Omental fat pad (tissue), 4 donors: ENCODE results near the gene NTSR1. TPM values are rescaled to one million over a fixed set of nuclear protein-coding genes. Genes with fewer than 3 reads are reported as not detected.

Experiments used
- ATAC-seq: fragments of 150-250 bp; one replicate; pipeline ENCODE4 v1.9.1; 2016; ENCODE audit warnings: mild to moderate bottlenecking, moderate library complexity; ENCODE audit not compliant: low FRiP score
- DNase-seq: peaks from one replicate; pipeline ENCODE4 v3.0.0-alpha.2; 2019; ENCODE audit warnings: low spot score
- total RNA-seq, 4 donors: library from RNA; depleted of rRNA; stranded (reverse); fragments of >200 nt; gene quantifications; one replicate each; pipeline ENCODE4 v1.1.0, GENCODE V29; 2016
- TF ChIP-seq, protein P1 (sequence below), 3 donors: fragments of 450-650 bp; IDR thresholded peaks; one replicate each; pipeline ENCODE4 v1.5.1; 2016 to 2017; ENCODE audit warnings: antibody characterized with exemption in 3 of 3, mild to moderate bottlenecking in 3 of 3, moderate library complexity in 2 of 3

NTSR1 gene
- total RNA-seq, 4 donors from 2014 or later, result 0.24 to 0.25 TPM; not detected in 2

DNA sequence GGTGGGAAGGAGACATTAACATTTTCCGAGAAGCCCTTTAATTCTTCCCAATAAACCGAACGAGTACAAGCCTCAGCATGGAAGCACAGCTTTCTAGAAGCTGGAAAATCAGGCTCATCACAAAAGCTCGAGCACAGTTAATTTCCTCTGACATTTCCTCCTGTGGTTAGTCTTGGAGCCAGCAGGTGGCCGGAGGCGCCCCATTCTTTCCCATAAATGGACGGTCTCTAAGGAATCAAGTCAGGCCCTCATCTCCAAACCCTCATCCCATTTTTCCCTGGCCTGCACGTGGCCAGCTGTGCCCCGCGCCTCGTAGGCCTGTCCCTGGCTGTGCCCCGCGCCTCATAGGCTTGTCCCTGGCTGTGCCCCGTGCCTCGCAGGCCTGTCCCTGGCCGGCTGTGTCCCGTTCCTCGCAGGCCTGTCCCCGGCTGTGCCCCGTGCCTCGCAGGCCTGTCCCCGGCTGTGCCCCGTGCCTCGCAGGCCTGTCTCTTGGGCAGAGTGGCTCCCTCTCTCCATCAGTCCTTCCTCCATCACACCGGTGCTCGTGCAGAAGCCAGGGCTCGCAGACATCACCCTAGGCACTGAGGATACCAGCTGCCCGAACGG lies 19.7 kb upstream of the NTSR1 start:
- DNase-seq (no peak), ATAC-seq (no peak)
- TF ChIP-seq, protein P1, sequence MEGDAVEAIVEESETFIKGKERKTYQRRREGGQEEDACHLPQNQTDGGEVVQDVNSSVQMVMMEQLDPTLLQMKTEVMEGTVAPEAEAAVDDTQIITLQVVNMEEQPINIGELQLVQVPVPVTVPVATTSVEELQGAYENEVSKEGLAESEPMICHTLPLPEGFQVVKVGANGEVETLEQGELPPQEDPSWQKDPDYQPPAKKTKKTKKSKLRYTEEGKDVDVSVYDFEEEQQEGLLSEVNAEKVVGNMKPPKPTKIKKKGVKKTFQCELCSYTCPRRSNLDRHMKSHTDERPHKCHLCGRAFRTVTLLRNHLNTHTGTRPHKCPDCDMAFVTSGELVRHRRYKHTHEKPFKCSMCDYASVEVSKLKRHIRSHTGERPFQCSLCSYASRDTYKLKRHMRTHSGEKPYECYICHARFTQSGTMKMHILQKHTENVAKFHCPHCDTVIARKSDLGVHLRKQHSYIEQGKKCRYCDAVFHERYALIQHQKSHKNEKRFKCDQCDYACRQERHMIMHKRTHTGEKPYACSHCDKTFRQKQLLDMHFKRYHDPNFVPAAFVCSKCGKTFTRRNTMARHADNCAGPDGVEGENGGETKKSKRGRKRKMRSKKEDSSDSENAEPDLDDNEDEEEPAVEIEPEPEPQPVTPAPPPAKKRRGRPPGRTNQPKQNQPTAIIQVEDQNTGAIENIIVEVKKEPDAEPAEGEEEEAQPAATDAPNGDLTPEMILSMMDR (IDR thresholded peaks at IDR 0.05), result no peak

DNA sequence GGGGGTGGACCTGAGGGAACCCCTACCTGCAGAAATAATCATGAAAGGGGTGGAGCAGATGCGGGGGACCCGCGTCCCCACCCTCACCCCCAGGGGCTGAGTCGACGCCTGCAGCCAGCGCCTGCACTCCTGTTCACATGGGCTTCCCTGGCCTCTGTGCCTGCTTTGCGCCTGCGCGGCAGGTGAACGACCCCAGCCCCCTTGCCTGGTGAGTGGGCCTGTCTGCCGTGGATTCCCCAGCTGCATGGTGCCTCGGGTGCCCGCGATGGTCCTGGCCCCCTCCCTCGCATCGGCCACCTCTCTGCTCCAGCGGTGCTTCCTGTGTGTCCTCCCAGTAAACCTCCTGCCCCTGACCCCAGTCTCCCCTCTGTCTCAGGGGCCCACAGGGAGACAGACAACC lies 18.8 kb upstream of the NTSR1 start:
- no peak for ATAC-seq
- TF ChIP-seq, protein P1 (IDR thresholded peaks at IDR 0.05), result no peak
- DNase-seq, result no peak

DNA sequence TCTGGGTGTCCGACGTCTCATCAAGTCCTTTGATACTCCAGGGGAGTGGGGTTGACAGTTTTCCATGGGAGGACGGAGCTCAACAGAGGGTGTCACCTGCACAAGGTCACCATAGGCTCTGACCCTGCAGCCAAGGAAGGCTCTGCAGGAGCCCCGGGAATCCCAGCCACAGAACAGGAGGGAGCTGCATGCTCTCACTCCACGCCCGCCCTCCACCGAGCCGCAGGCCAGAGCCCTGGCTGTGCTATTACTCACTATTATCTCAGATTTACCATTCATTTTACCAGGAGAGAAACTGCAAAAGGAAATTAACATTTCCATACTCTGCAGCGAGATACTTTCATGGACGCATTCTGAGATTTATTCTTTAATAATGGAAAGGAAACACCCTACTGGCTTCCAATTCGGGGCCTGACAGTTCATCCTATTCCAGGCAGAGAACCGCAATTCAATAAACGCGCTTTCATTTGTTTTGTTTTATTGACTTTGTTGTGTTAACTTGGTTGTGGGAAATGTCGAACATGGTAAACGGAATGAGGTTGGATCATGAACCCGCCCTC lies 18.3 kb upstream of the NTSR1 start:
- TF ChIP-seq, protein P1 (IDR thresholded peaks at IDR 0.05), result no peak
- DNase-seq (no peak), ATAC-seq (no peak)

DNA sequence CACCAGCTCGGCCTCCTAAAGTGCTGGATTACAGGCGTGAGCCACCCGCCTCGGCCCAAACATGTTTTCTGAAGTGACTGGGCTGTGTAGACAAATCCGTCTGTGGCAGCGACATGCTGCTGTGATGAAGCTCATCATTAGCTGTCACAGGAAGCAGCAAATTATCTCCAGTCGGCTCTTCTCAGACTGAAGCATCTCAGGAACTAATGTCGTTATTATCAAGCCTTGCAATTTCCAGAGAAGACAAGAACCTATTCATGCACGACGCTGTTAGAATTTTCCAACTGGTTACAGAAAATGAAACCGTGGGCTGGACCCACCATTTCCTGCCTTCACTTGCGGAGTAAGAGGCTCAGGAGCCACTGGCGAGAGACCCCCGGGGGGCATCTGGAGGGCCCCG lies 17.1 kb upstream of the NTSR1 start:
- DNase-seq (no peak), ATAC-seq (no peak)
- TF ChIP-seq, protein P1 (IDR thresholded peaks at IDR 0.05), result no peak

DNA sequence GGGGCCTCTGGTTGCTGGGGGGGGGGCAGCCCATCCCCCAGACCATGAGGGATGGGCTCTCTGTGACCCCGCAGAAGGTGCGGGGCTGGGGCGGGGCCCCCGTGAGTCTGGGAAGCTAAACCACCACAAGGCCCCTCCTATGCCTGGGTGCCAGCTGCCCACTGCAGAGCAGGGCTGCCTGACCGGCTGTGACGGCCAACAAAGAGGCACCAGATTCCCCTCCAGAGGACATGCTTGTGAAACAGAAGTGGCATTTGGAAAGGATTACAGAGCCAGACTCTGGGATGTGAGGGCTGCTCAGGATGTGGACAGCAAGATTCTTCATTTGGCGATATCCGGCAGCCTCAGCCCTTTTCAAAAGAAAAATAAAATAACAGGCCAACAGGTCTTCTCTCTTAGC lies 16.5 kb upstream of the NTSR1 start:
- ATAC-seq (no peak), DNase-seq (no peak)
- TF ChIP-seq, protein P1 (IDR thresholded peaks at IDR 0.05), result no peak

DNA sequence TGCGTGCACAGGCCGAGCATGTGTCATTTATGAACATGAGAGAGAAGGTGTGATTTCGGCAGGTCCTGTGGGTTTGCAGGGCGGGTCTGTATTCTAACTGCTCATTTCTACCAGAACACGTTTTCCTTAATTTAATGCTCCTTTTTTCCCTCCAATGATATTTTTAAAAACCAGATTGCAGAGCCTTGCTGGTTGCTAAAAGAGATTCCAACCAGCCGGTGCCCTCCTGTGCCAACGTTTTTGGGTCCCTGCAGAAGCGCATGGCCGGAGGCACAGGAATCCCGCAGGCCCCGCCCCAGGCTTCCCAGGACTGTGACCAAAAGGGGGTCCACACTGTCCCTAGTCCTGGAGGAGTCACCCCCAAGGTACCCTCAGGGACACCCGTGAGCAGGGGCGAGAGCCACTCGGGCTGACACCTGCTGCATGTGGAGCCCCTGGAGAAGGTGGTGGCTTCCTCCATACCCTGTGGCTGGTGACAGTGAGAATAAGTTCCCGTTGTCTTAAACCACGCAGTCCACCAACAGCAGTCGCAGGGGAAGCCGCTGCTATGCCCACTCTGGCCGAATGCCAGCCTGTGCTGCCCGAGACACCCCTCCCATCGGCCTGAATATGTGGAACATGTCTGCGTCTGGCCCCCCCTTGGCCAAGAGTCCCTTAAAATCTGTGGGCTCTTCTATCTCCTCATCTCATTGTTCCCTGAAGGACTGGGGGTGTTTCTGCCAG lies 15.7 kb upstream of the NTSR1 start:
- DNase-seq (no peak), ATAC-seq (no peak)
- TF ChIP-seq, protein P1 (IDR thresholded peaks at IDR 0.05), result no peak

DNA sequence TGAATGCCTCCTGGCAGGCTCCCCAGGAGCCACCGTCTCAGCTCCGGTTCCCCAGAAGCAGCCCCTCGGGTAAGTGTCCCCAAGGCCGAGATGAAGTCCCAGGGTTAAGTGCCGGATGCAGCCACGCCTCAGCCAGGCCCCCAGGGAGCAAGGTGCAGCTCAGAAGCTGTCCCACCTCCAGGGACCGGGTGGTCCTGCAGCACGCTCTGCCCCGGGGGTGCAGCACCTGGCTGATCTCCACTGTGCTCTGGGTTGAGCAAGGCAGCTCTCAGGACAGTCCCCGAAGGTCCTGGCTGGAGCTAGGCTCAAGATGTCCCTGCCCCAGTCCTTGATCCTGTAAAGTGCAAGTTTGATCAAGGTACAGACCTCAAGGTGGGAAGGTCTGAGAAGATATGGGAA lies 15.1 kb upstream of the NTSR1 start:
- ATAC-seq (no peak), DNase-seq (no peak)
- TF ChIP-seq, protein P1 (IDR thresholded peaks at IDR 0.05), result no peak
